Activated CD4-positive, CD25-positive, alpha-beta regulatory T cell (primary cell): ENCODE results near the gene CCDC196.
"Not testable (repeated sequence)": the region's sequence is repeated elsewhere in the genome, so short reads cannot be mapped to it uniquely, and the experiment has no call there.

ENCODE experiments used
- DNase-seq, 4 experiments: peaks; one replicate each; lab custom pipeline; 2025; lab: John Stamatoyannopoulos, UW

The CCDC196 gene

GRCh38 chr14:66495218-66496098 lies 9.3 kb downstream of the CCDC196 start:
- no peak for DNase-seq

- DNase-seq = no peak
These were observed 10.1 kb downstream of the CCDC196 start for GRCh38 chr14:66496188-66496807.

GRCh38 chr14:66496911-66497310 lies 10.7 kb downstream of the CCDC196 start:
- no peak for DNase-seq

- DNase-seq = no peak
These were observed 12.1 kb downstream of the CCDC196 start for GRCh38 chr14:66498311-66498710.

- no peak for DNase-seq
These were observed 15.4 kb downstream of the CCDC196 start for GRCh38 chr14:66501592-66501991.

- DNase-seq = not testable (repeated sequence)
These were observed 16.7 kb downstream of the CCDC196 start for GRCh38 chr14:66502836-66503235.

GRCh38 chr14:66503532-66503931 lies 17.4 kb downstream of the CCDC196 start:
- DNase-seq = no peak

GRCh38 chr14:66507181-66507721 lies 21.1 kb downstream of the CCDC196 start:
- no peak for DNase-seq

- peak; percentile 71 to 76 (median 73) for DNase-seq
These were observed 21.8 kb downstream of the CCDC196 start, which contains the start of gene GPHN for GRCh38 chr14:66507722-66508546. Gene GPHN (plus strand): TSS chr14:66508147.

- DNase-seq = no peak
These were observed 22.3 kb downstream of the CCDC196 start for GRCh38 chr14:66508547-66508845.

GRCh38 chr14:66508846-66509621 lies 22.9 kb downstream of the CCDC196 start:
- DNase-seq = peak in 3 of 4 experiments; percentile 7 to 22 (median 9)

GRCh38 chr14:66509874-66510273 lies 23.7 kb downstream of the CCDC196 start:
- DNase-seq = no peak

GRCh38 chr14:66511849-66512248 lies 25.7 kb downstream of the CCDC196 start:
- no peak for DNase-seq

- DNase-seq = no peak
These were observed 28.0 kb downstream of the CCDC196 start for GRCh38 chr14:66514213-66514612.

GRCh38 chr14:66530526-66530925 lies 44.4 kb downstream of the CCDC196 start:
- DNase-seq = no peak

- no peak for DNase-seq
These were observed 52.9 kb downstream of the CCDC196 start for GRCh38 chr14:66539034-66539433.

GRCh38 chr14:66540038-66540437 lies 53.9 kb downstream of the CCDC196 start:
- DNase-seq = no peak

- DNase-seq = no peak
These were observed 55.5 kb downstream of the CCDC196 start for GRCh38 chr14:66541627-66542026.

GRCh38 chr14:66543996-66544395 lies 57.8 kb downstream of the CCDC196 start:
- no peak for DNase-seq

GRCh38 chr14:66545191-66545590 lies 59.0 kb downstream of the CCDC196 start:
- DNase-seq = not testable (repeated sequence)

GRCh38 chr14:66545751-66546150 lies 59.6 kb downstream of the CCDC196 start:
- not testable (repeated sequence) for DNase-seq
